OCI-LY7 (cell line): ENCODE data around the gene THOP1. TPM values are rescaled to one million over a fixed set of nuclear protein-coding genes. Genes with fewer than 3 reads are reported as not detected.

ENCODE experiments used
- BruUV-seq: library from RNA; stranded (reverse); fragments of 400-500 nt; replicated peaks from 2 replicates; lab custom pipeline; 2021; lab: Mats Ljungman, UMichigan
- CTCF ChIA-PET: fragments of 300-600 bp; sonication (Branson Sonifier 250); formaldehyde crosslinking; loops from one replicate; lab custom pipeline; 2022; ENCODE audit warnings: antibody characterized with exemption; ENCODE audit not compliant: unreplicated experiment; lab: Charles Lee
- POLR2A ChIA-PET: fragments of 300-600 bp; sonication (Branson Sonifier 250); formaldehyde crosslinking; loops from one replicate; lab custom pipeline; 2022; ENCODE audit warnings: antibody characterized with exemption; lab: Charles Lee
- DNase-seq: peaks from one replicate; pipeline ENCODE4 v3.0.0-alpha.2; 2015; ENCODE audit warnings: low spot score
- H2AFZ ChIP-seq: fragments of 200-600 bp; sonication (generic), shearing (Covaris generic); 2 replicates; pipeline ENCODE4 v1.6.1; 2014; ENCODE audit warnings: mild to moderate bottlenecking, antibody characterized with exemption, low read length, moderate library complexity
- H3K27ac ChIP-seq: fragments of 200-600 bp; sonication (generic); 2 replicates; pipeline ENCODE4 v1.5.1; 2014; ENCODE audit warnings: mixed run types, low read depth, mild to moderate bottlenecking, moderate library complexity, low read length, inconsistent platforms; ENCODE audit not compliant: poor library complexity, severe bottlenecking
- H3K36me3 ChIP-seq: fragments of 200-600 bp; sonication (generic); 2 replicates; pipeline ENCODE4 v1.6.1; 2014; ENCODE audit warnings: mild to moderate bottlenecking, antibody characterized with exemption, low read length, moderate library complexity, mixed read lengths; ENCODE audit not compliant: insufficient read depth
- H3K4me1 ChIP-seq: fragments of 200-600 bp; sonication (generic); 2 replicates; pipeline ENCODE4 v1.5.1; 2014; ENCODE audit warnings: mild to moderate bottlenecking, low read length; ENCODE audit not compliant: insufficient read depth, poor library complexity, severe bottlenecking
- H3K4me2 ChIP-seq: fragments of 200-600 bp; sonication (generic); 2 replicates; pipeline ENCODE4 v1.6.1; 2014; ENCODE audit warnings: mild to moderate bottlenecking, low read length
- H3K4me3 ChIP-seq: fragments of 200-600 bp; sonication (generic); 2 replicates; pipeline ENCODE4 v1.5.1; 2014; ENCODE audit warnings: mild to moderate bottlenecking, low read depth, low read length; ENCODE audit not compliant: poor library complexity, severe bottlenecking
- H3K79me2 ChIP-seq: fragments of 200-600 bp; sonication (generic); 2 replicates; pipeline ENCODE4 v1.6.1; 2016; ENCODE audit warnings: low read depth, mild to moderate bottlenecking, low read length, moderate library complexity, mixed read lengths; ENCODE audit not compliant: insufficient read depth
- H3K9me2 ChIP-seq: fragments of 200-600 bp; sonication (generic); 2 replicates; pipeline ENCODE4 v1.6.1; 2016; ENCODE audit warnings: mild to moderate bottlenecking, low read length, mixed read lengths; ENCODE audit not compliant: insufficient read depth
- H3K9me3 ChIP-seq: fragments of 200-600 bp; sonication (generic); 2 replicates; pipeline ENCODE4 v1.6.1; 2014; ENCODE audit warnings: mild to moderate bottlenecking, mixed run types, low read length, mixed read lengths
- H4K20me1 ChIP-seq: fragments of 200-600 bp; sonication (generic); 2 replicates; pipeline ENCODE4 v1.6.1; 2014; ENCODE audit warnings: mild to moderate bottlenecking, antibody characterized with exemption, low read length, moderate library complexity, mixed read lengths; ENCODE audit not compliant: insufficient read depth
- EZH2phosphoT487 ChIP-seq: fragments of 200-600 bp; sonication (generic); IDR thresholded peaks from 2 replicates; pipeline ENCODE4 v1.6.1; 2018; ENCODE audit warnings: low read depth, borderline replicate concordance, mild to moderate bottlenecking, mixed run types, antibody characterized with exemption, low read length, moderate library complexity, mixed read lengths
- intact Hi-C: fragments of 100-400 bp; cut with micrococcal nuclease; formaldehyde crosslinking; loops from one replicate; pipeline ENCODE4 v1.10.0; 2022; ENCODE audit not compliant: unreplicated experiment
- total RNA-seq, 2 experiments: library from RNA; depleted of rRNA in 1 of 2; stranded (reverse); fragments of >200 nt in 1 of 2; shearing (Covaris generic) in 1 of 2; gene quantifications; 2 replicates each; pipeline ENCODE4 v1.2.3, GENCODE V29; 2014 to 2022
- TF ChIP-seq, protein P1 (sequence below): fragments of 200-600 bp; sonication (generic); conservative IDR thresholded peaks from 2 replicates; pipeline ENCODE4 v1.5.1; 2014; ENCODE audit warnings: mild to moderate bottlenecking, antibody characterized with exemption, low read length, moderate library complexity, mixed read lengths

THOP1 gene
- total RNA-seq, 2 experiments from 2014 or later = 170 to 191 TPM

DNA sequence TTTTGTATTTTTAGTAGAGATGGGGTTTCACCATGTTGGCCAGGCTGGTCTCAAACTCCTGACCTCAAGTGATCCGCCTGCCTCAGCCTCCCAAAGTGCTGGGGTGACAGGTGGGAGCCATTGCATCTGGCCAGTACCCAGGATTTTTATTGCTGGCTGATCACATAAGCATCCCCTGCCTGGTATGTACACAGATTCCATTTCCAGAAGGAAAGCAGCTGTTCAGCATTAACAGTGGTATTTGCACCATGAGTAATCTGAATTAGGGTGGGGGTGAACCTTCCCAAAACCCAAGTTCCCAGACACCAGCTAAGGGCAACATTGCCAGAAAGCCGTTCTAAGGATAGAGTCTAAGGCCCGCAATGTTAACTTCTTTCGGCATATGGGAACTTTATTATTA lies 63.3 kb downstream of the THOP1 start:
- no peak overlapping the region for H3K4me2 ChIP-seq
- no peak overlapping the region for H2AFZ ChIP-seq
- DNase-seq = no peak
- ChIA-PET CTCF (no interaction called here), POLR2A (no interaction called here)
- no peaks in the 10 kb centered on the region for H4K20me1 ChIP-seq
- BruUV-seq = no TSS peak
- intact Hi-C loops = no loop called here
- no peak overlapping the region for H3K4me3 ChIP-seq
- no peak for TF ChIP-seq EZH2phosphoT487
- TF ChIP-seq, protein P1, sequence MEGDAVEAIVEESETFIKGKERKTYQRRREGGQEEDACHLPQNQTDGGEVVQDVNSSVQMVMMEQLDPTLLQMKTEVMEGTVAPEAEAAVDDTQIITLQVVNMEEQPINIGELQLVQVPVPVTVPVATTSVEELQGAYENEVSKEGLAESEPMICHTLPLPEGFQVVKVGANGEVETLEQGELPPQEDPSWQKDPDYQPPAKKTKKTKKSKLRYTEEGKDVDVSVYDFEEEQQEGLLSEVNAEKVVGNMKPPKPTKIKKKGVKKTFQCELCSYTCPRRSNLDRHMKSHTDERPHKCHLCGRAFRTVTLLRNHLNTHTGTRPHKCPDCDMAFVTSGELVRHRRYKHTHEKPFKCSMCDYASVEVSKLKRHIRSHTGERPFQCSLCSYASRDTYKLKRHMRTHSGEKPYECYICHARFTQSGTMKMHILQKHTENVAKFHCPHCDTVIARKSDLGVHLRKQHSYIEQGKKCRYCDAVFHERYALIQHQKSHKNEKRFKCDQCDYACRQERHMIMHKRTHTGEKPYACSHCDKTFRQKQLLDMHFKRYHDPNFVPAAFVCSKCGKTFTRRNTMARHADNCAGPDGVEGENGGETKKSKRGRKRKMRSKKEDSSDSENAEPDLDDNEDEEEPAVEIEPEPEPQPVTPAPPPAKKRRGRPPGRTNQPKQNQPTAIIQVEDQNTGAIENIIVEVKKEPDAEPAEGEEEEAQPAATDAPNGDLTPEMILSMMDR = no peak
- H3K27ac ChIP-seq = no peak overlapping the region
- H3K9me2 ChIP-seq = no peaks in the 10 kb centered on the region
- peaks cover 26% of the 10 kb centered on the region for H3K36me3 ChIP-seq
- no peaks in the 10 kb centered on the region for H3K79me2 ChIP-seq
- no peaks in the 10 kb centered on the region for H3K9me3 ChIP-seq
- H3K4me1 ChIP-seq = peaks cover 13% of the 10 kb centered on the region

DNA sequence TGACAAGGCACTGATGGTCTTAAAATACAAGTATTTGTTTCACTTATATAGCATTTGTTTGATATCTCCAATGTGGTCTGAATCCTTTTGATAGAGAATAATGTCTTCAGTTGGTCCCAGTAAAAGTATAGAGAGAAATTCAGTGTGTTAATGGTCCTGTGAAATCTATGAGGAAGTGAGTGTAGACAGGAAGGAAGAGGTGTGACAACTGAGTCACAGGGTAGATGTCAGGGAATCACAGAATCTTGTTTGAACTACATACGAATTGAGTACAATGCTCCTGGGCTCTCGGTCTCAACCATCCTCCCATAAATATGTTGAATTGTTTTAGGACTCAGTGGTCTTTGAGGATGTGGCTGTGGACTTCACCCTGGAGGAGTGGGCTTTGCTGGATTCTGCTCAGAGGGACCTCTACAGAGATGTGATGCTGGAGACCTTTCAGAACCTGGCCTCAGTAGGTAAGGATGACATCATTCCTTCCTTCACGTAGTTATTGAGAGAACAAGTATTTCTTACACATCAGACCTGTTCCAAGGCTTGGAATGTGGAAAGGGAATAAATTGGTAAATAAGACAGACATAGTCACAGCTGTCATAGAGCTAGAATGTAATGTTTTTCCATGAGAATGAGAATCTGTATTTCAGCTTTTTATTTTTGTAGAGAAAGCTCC lies 65.1 kb downstream of the THOP1 start:
- H3K4me3 ChIP-seq = no peak overlapping the region
- ChIA-PET CTCF (interaction anchor here (0.6 kb wide), 1 partner anchor 629 kb away, joined by 3 read pairs; no protein-coding TSS in a partner anchor), POLR2A (no interaction called here)
- BruUV-seq = no TSS peak
- no peaks in the 10 kb centered on the region for H4K20me1 ChIP-seq
- TF ChIP-seq EZH2phosphoT487 = no peak
- TF ChIP-seq, protein P1 = no peak
- peaks cover 40% of the 10 kb centered on the region for H3K36me3 ChIP-seq
- H3K27ac ChIP-seq = no peak overlapping the region
- no peak overlapping the region for H3K4me2 ChIP-seq
- H3K79me2 ChIP-seq = no peaks in the 10 kb centered on the region
- H3K4me1 ChIP-seq = peaks cover 11% of the 10 kb centered on the region
- DNase-seq = no peak
- H3K9me2 ChIP-seq = no peaks in the 10 kb centered on the region
- H2AFZ ChIP-seq = no peak overlapping the region
- H3K9me3 ChIP-seq = no peaks in the 10 kb centered on the region
- intact Hi-C loops = no loop called here

DNA sequence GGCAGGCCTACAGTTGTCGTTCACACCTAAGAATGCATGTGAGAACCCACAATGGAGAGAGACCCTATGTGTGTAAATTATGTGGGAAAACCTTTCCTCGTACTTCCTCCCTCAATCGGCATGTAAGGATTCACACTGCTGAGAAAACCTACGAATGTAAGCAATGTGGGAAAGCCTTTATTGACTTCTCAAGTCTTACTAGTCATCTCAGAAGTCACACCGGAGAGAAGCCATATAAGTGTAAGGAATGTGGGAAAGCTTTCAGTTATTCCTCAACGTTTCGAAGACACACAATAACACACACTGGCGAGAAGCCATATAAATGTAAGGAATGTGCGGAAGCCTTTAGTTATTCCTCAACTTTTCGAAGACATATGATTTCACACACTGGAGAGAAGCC lies 67.3 kb downstream of the THOP1 start:
- Histone ChIP-seq H3K9me2 (no peaks in the 10 kb centered on the region), H3K9me3 (no peaks in the 10 kb centered on the region), H3K79me2 (no peaks in the 10 kb centered on the region), H4K20me1 (no peaks in the 10 kb centered on the region), H3K36me3 (peaks cover 40% of the 10 kb centered on the region), H3K4me3 (no peak overlapping the region), H3K4me1 (peaks cover 10% of the 10 kb centered on the region), H3K27ac (no peak overlapping the region), H2AFZ (no peak overlapping the region), H3K4me2 (no peak overlapping the region)
- BruUV-seq = no TSS peak
- POLR2A ChIA-PET = no interaction called here
- intact Hi-C loops = no loop called here
- TF ChIP-seq EZH2phosphoT487 = no peak
- TF ChIP-seq, protein P1 = no peak
- CTCF ChIA-PET = no interaction called here
- DNase-seq = no peak
